OCI-LY1 (cell line): ENCODE measurements around the gene PGBD5.

Source experiments
- H2AFZ ChIP-seq: fragments of 200-600 bp; sonication (generic), shearing (Covaris generic); 2 replicates; pipeline ENCODE4 v1.6.0; 2014; ENCODE audit warnings: antibody characterized with exemption, mild to moderate bottlenecking, low read length
- H3F3A ChIP-seq: fragments of 200-600 bp; sonication (generic), shearing (Covaris generic); 2 replicates; pipeline ENCODE4 v1.6.0; 2014; ENCODE audit warnings: mild to moderate bottlenecking, antibody characterized with exemption, low read length, moderate library complexity; ENCODE audit not compliant: insufficient read depth
- H3K27ac ChIP-seq: fragments of 200-600 bp; sonication (generic); 2 replicates; pipeline ENCODE4 v1.5.1; 2014; ENCODE audit warnings: low read length, mixed run types, mild to moderate bottlenecking, low read depth; ENCODE audit not compliant: poor library complexity, severe bottlenecking
- H3K27me3 ChIP-seq: fragments of 200-600 bp; sonication (generic); 2 replicates; pipeline ENCODE4 v1.6.0; 2014; ENCODE audit warnings: antibody characterized with exemption, mild to moderate bottlenecking, low read length, moderate library complexity; ENCODE audit not compliant: insufficient read depth
- H3K36me3 ChIP-seq: fragments of 200-600 bp; sonication (generic); 2 replicates; pipeline ENCODE4 v1.6.1; 2014; ENCODE audit warnings: mild to moderate bottlenecking, antibody characterized with exemption, low read length, moderate library complexity, mixed read lengths; ENCODE audit not compliant: insufficient read depth
- H3K4me1 ChIP-seq: fragments of 200-600 bp; sonication (generic); 2 replicates; pipeline ENCODE4 v1.5.1; 2014; ENCODE audit warnings: mild to moderate bottlenecking, low read length, moderate library complexity; ENCODE audit not compliant: insufficient read depth, severe bottlenecking
- H3K4me2 ChIP-seq: fragments of 200-600 bp; sonication (generic), shearing (Covaris generic); 2 replicates; pipeline ENCODE4 v1.6.1; 2014; ENCODE audit warnings: low read length
- H3K4me3 ChIP-seq: fragments of 200-600 bp; sonication (generic); 2 replicates; pipeline ENCODE4 v1.5.1; 2014; ENCODE audit warnings: low read length, low read depth, mild to moderate bottlenecking, mixed read lengths; ENCODE audit not compliant: poor library complexity, severe bottlenecking
- H3K79me2 ChIP-seq: fragments of 200-600 bp; shearing (Covaris generic); 2 replicates; pipeline ENCODE4 v1.6.1; 2016; ENCODE audit warnings: mixed run types, low read length, mixed read lengths; ENCODE audit not compliant: insufficient read depth
- H3K9ac ChIP-seq: fragments of 200-600 bp; sonication (generic), shearing (Covaris generic); 2 replicates; pipeline ENCODE4 v1.6.1; 2014; ENCODE audit warnings: mild to moderate bottlenecking, low read length, mixed read lengths
- H3K9me2 ChIP-seq: fragments of 200-600 bp; sonication (generic), shearing (Covaris generic); 2 replicates; pipeline ENCODE4 v1.6.1; 2014; ENCODE audit warnings: low read depth, mild to moderate bottlenecking, low read length, mixed read lengths
- H3K9me3 ChIP-seq: fragments of 200-600 bp; shearing (Covaris generic); 2 replicates; pipeline ENCODE4 v1.6.1; 2014; ENCODE audit warnings: low read length, mixed read lengths
- H4K20me1 ChIP-seq: fragments of 200-600 bp; sonication (generic), shearing (Covaris generic); 2 replicates; pipeline ENCODE4 v1.6.0; 2016; ENCODE audit warnings: mild to moderate bottlenecking, low read length; ENCODE audit not compliant: insufficient read depth
- EZH2 ChIP-seq: fragments of 200-600 bp; sonication (generic), shearing (Covaris generic); IDR thresholded peaks from 2 replicates; pipeline ENCODE4 v1.8.0; 2017; ENCODE audit warnings: borderline replicate concordance, mixed run types, mild to moderate bottlenecking, antibody characterized with exemption, low read length, moderate library complexity, mixed read lengths
- TF ChIP-seq, protein P1 (sequence below): fragments of 200-600 bp; sonication (generic), shearing (Covaris generic); IDR thresholded peaks from 2 replicates; pipeline ENCODE4 v1.5.1; 2017; ENCODE audit warnings: mild to moderate bottlenecking, antibody characterized with exemption, low read length, moderate library complexity, mixed read lengths

Gene PGBD5

GRCh38 chr1:230430499-230430898, 4.4 kb upstream of the PGBD5 start:
- no peaks in the 10 kb centered on the region for H3K9me3 ChIP-seq
- H3K79me2 ChIP-seq = no peaks in the 10 kb centered on the region
- no peak overlapping the region for H3K27ac ChIP-seq
- H3K27me3 ChIP-seq = 0 out of 2 replicates have a peak, but pooled peaks cover 3% of the 10 kb centered on the region
- H3K9ac ChIP-seq = no peak overlapping the region
- no peak overlapping the region for H3K4me3 ChIP-seq
- TF ChIP-seq, protein P1, sequence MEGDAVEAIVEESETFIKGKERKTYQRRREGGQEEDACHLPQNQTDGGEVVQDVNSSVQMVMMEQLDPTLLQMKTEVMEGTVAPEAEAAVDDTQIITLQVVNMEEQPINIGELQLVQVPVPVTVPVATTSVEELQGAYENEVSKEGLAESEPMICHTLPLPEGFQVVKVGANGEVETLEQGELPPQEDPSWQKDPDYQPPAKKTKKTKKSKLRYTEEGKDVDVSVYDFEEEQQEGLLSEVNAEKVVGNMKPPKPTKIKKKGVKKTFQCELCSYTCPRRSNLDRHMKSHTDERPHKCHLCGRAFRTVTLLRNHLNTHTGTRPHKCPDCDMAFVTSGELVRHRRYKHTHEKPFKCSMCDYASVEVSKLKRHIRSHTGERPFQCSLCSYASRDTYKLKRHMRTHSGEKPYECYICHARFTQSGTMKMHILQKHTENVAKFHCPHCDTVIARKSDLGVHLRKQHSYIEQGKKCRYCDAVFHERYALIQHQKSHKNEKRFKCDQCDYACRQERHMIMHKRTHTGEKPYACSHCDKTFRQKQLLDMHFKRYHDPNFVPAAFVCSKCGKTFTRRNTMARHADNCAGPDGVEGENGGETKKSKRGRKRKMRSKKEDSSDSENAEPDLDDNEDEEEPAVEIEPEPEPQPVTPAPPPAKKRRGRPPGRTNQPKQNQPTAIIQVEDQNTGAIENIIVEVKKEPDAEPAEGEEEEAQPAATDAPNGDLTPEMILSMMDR = no peak
- TF ChIP-seq EZH2 = no peak
- no peaks in the 10 kb centered on the region for H3K9me2 ChIP-seq
- no peak overlapping the region for H3K4me2 ChIP-seq
- H3F3A ChIP-seq = no peaks in the 10 kb centered on the region
- no peaks in the 10 kb centered on the region for H3K36me3 ChIP-seq
- no peaks in the 10 kb centered on the region for H4K20me1 ChIP-seq
- no peaks in the 10 kb centered on the region for H3K4me1 ChIP-seq
- H2AFZ ChIP-seq = no peak overlapping the region

DNA sequence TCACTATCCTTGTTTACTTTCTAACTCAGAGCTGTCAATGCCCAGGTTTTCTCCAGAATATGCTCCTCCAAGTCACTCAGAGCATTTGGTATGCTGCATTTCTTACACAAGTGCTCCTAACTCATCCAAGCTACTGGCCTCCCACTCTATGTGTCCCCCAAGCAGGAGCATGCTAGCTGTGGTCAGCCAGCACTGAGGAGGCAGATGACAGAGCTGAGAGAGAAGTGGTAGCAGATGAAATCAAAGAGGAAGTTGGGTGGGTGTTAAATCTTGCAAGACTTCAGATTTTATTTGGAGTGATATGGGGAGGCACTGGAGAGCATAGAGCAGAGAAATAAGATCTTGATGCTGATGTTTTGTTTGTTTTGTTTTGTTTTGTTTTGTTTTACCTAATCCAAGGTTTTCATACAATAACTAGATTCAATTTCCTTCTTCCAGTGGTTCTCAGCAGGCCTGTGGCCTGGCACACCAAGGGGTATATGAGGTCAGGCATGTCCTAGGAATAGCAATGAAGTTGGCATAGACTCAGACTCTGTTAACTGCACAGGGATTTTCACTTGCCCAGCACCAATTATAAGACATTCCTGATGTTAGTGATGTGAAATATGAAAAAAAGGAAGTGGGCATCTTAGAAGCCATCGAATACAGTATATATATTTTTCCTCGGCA, 3.1 kb upstream of the PGBD5 start:
- H3K4me1 ChIP-seq = no peaks in the 10 kb centered on the region
- no peak overlapping the region for H3K9ac ChIP-seq
- H3K27ac ChIP-seq = no peak overlapping the region
- H4K20me1 ChIP-seq = no peaks in the 10 kb centered on the region
- no peak overlapping the region for H2AFZ ChIP-seq
- no peak overlapping the region for H3K4me2 ChIP-seq
- H3K9me2 ChIP-seq = no peaks in the 10 kb centered on the region
- no peak for TF ChIP-seq EZH2
- TF ChIP-seq, protein P1 = no peak
- no peaks in the 10 kb centered on the region for H3K79me2 ChIP-seq
- 0 out of 2 replicates have a peak, but pooled peaks cover 3% of the 10 kb centered on the region for H3K27me3 ChIP-seq
- no peaks in the 10 kb centered on the region for H3F3A ChIP-seq
- H3K36me3 ChIP-seq = no peaks in the 10 kb centered on the region
- no peak overlapping the region for H3K4me3 ChIP-seq
- H3K9me3 ChIP-seq = no peaks in the 10 kb centered on the region

GRCh38 chr1:230427981-230428380, 1.8 kb upstream of the PGBD5 start:
- H3K4me3 ChIP-seq = no peak overlapping the region
- H3K27ac ChIP-seq = no peak overlapping the region
- H3K9me3 ChIP-seq = no peaks in the 10 kb centered on the region
- no peaks in the 10 kb centered on the region for H3K36me3 ChIP-seq
- no peaks in the 10 kb centered on the region for H3K27me3 ChIP-seq
- no peaks in the 10 kb centered on the region for H3K79me2 ChIP-seq
- no peak overlapping the region for H3K4me2 ChIP-seq
- H3K9me2 ChIP-seq = no peaks in the 10 kb centered on the region
- TF ChIP-seq, protein P1 = no peak
- TF ChIP-seq EZH2 = no peak
- H3F3A ChIP-seq = no peaks in the 10 kb centered on the region
- H3K4me1 ChIP-seq = no peaks in the 10 kb centered on the region
- no peaks in the 10 kb centered on the region for H4K20me1 ChIP-seq
- H3K9ac ChIP-seq = no peak overlapping the region
- no peak overlapping the region for H2AFZ ChIP-seq
